DND-41 (cell line): ENCODE measurements around the gene POP5.

Source experiments
- CTCF ChIP-seq: IDR thresholded peaks from 2 replicates; pipeline ENCODE4 v1.5.1; 2012; ENCODE audit warnings: borderline replicate concordance, low read length, moderate library complexity, mild to moderate bottlenecking; ENCODE audit not compliant: poor library complexity, severe bottlenecking; ENCODE audit errors: extremely low read depth
- EZH2 ChIP-seq: IDR thresholded peaks from 3 replicates; pipeline ENCODE4 v1.6.1; 2012; ENCODE audit warnings: borderline replicate concordance, low read depth, mild to moderate bottlenecking, moderate library complexity, low read length, inconsistent platforms; ENCODE audit not compliant: severe bottlenecking

- TF ChIP-seq EZH2 (no peak), CTCF (no peak)
Measured at GRCh38 chr12:120586206-120586605, 5.0 kb upstream of the POP5 start.
